ENCODE measurements around the gene RANBP10.

DNA sequence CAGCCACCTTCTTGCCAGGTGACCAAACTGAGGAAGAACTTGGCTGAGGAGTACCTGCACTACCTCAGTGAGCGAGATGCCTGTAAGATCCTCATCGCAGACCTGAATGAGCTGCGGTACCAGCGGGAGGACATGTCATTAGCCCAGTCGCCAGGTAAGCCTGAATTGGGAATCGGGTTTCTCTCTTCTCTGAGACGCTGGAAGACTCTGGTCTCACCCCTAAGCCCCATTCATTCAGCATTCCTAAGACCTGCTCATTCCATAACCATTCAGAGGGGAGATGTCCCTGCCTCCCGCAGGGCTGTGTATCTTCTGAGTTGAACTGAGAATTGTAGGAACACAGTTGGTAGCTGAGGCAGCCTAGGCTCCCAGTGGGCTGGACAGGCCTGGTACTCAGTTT lies 18.8 kb upstream of the RANBP10 start:
- TF ChIP-seq, protein P1, sequence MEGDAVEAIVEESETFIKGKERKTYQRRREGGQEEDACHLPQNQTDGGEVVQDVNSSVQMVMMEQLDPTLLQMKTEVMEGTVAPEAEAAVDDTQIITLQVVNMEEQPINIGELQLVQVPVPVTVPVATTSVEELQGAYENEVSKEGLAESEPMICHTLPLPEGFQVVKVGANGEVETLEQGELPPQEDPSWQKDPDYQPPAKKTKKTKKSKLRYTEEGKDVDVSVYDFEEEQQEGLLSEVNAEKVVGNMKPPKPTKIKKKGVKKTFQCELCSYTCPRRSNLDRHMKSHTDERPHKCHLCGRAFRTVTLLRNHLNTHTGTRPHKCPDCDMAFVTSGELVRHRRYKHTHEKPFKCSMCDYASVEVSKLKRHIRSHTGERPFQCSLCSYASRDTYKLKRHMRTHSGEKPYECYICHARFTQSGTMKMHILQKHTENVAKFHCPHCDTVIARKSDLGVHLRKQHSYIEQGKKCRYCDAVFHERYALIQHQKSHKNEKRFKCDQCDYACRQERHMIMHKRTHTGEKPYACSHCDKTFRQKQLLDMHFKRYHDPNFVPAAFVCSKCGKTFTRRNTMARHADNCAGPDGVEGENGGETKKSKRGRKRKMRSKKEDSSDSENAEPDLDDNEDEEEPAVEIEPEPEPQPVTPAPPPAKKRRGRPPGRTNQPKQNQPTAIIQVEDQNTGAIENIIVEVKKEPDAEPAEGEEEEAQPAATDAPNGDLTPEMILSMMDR (conservative IDR thresholded peaks at IDR 0.05 in 1 of 2, IDR thresholded peaks at IDR 0.05 in 1 of 2; ENCODE audit: extremely low read depth in 1 of 2, insufficient read depth in 1 of 2, low read depth in 1 of 2, low read length in 2 of 2): no peak
- TF ChIP-seq EZH2 (IDR thresholded peaks at IDR 0.05; ENCODE audit: borderline replicate concordance, low read length): no peak
